SK-N-SH (cell line): ENCODE data around the gene HBA1.

ENCODE experiments used
- EP300 ChIP-seq, 2 experiments: IDR thresholded peaks; 2 replicates each; pipeline versions ENCODE4 v1.4.0 to v1.6.1; 2012; ENCODE audit warnings: borderline replicate concordance in 1 of 2, low read depth in 1 of 2, low read length in 1 of 2
- FOSL2 ChIP-seq: IDR thresholded peaks from 2 replicates; pipeline ENCODE4 v1.4.0; 2012; ENCODE audit warnings: low read depth, mild to moderate bottlenecking, moderate library complexity, borderline replicate concordance
- JUND ChIP-seq: IDR thresholded peaks from 2 replicates; pipeline ENCODE4 v1.4.0; 2012
- POLR2AphosphoS5 ChIP-seq: IDR thresholded peaks from 2 replicates; pipeline ENCODE4 v1.6.1; 2012; ENCODE audit warnings: low read depth, low read length
- RAD21 ChIP-seq: IDR thresholded peaks from 2 replicates; pipeline ENCODE4 v1.6.1; 2012; ENCODE audit warnings: mild to moderate bottlenecking, low read length
- RXRA ChIP-seq: IDR thresholded peaks from 2 replicates; pipeline ENCODE4 v1.4.0; 2012; ENCODE audit warnings: low read depth, mild to moderate bottlenecking, borderline replicate concordance
- TF ChIP-seq, protein P1 (sequence below): IDR thresholded peaks from 2 replicates; pipeline ENCODE4 v1.6.1; 2012; ENCODE audit warnings: mild to moderate bottlenecking, low read depth, low read length, moderate library complexity
- TF ChIP-seq, protein P2 (sequence below): fragments of 200-600 bp; sonication (generic); IDR thresholded peaks from 2 replicates; pipeline ENCODE4 v1.6.1; 2017; ENCODE audit warnings: antibody characterized with exemption, mild to moderate bottlenecking, moderate library complexity

DNA sequence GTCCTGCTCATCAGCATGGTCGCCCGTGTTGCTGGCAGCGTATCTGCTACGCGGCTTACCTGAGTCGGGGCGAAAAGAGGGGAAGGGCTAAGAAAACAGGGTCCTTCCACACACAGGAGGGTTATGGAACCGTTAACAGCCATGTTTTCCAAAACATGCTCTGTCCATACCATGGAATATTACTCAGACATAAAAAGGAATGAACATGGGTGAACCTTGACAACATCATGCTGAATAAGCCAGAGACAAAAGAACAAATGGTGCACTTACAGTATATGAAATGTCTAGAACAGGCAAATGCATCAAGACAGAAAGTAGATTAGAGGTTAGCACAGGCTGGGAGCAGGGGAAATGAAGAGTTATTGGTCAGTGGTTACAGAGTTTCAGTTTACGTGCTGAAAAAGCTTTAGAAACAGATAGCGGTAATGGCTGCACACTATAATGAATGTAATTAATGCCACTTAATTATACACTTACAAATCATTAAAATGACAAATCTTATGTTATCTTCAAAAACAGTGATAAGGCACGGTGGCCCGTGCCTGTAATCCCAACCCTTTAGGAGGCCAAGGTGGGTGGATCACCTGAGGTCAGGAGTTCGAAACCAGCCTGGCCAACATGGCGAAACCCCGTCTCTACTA lies 45.8 kb upstream of the HBA1 start:
- TF ChIP-seq RXRA (no peak), FOSL2 (no peak), EP300 (IDR thresholded peaks at IDR 0.05; ENCODE audit: borderline replicate concordance in 1 of 2, low read depth in 1 of 2, low read length in 1 of 2) (no peak), RAD21 (no peak), POLR2AphosphoS5 (no peak), JUND (no peak)
- TF ChIP-seq, protein P1, sequence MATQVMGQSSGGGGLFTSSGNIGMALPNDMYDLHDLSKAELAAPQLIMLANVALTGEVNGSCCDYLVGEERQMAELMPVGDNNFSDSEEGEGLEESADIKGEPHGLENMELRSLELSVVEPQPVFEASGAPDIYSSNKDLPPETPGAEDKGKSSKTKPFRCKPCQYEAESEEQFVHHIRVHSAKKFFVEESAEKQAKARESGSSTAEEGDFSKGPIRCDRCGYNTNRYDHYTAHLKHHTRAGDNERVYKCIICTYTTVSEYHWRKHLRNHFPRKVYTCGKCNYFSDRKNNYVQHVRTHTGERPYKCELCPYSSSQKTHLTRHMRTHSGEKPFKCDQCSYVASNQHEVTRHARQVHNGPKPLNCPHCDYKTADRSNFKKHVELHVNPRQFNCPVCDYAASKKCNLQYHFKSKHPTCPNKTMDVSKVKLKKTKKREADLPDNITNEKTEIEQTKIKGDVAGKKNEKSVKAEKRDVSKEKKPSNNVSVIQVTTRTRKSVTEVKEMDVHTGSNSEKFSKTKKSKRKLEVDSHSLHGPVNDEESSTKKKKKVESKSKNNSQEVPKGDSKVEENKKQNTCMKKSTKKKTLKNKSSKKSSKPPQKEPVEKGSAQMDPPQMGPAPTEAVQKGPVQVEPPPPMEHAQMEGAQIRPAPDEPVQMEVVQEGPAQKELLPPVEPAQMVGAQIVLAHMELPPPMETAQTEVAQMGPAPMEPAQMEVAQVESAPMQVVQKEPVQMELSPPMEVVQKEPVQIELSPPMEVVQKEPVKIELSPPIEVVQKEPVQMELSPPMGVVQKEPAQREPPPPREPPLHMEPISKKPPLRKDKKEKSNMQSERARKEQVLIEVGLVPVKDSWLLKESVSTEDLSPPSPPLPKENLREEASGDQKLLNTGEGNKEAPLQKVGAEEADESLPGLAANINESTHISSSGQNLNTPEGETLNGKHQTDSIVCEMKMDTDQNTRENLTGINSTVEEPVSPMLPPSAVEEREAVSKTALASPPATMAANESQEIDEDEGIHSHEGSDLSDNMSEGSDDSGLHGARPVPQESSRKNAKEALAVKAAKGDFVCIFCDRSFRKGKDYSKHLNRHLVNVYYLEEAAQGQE: no peak
- TF ChIP-seq, protein P2, sequence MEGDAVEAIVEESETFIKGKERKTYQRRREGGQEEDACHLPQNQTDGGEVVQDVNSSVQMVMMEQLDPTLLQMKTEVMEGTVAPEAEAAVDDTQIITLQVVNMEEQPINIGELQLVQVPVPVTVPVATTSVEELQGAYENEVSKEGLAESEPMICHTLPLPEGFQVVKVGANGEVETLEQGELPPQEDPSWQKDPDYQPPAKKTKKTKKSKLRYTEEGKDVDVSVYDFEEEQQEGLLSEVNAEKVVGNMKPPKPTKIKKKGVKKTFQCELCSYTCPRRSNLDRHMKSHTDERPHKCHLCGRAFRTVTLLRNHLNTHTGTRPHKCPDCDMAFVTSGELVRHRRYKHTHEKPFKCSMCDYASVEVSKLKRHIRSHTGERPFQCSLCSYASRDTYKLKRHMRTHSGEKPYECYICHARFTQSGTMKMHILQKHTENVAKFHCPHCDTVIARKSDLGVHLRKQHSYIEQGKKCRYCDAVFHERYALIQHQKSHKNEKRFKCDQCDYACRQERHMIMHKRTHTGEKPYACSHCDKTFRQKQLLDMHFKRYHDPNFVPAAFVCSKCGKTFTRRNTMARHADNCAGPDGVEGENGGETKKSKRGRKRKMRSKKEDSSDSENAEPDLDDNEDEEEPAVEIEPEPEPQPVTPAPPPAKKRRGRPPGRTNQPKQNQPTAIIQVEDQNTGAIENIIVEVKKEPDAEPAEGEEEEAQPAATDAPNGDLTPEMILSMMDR: no peak
